GM18507 (cell line): Measurements from ENCODE around the gene S1PR4.
"Not testable (repeated sequence)": the region's sequence is repeated elsewhere in the genome, so short reads cannot be mapped to it uniquely, and the experiment has no call there.

ENCODE experiments used
- DNase-seq: peaks from one replicate; pipeline ENCODE4 v3.0.0; 2011; ENCODE audit warnings: low read depth; ENCODE audit not compliant: insufficient read length; ENCODE audit errors: extremely low spot score
- FAIRE-seq: peaks from 2 replicates; lab custom pipeline; 2011; peaks lifted over from hg19 to GRCh38; lab: Jason Lieb, UNC

S1PR4 gene

DNA sequence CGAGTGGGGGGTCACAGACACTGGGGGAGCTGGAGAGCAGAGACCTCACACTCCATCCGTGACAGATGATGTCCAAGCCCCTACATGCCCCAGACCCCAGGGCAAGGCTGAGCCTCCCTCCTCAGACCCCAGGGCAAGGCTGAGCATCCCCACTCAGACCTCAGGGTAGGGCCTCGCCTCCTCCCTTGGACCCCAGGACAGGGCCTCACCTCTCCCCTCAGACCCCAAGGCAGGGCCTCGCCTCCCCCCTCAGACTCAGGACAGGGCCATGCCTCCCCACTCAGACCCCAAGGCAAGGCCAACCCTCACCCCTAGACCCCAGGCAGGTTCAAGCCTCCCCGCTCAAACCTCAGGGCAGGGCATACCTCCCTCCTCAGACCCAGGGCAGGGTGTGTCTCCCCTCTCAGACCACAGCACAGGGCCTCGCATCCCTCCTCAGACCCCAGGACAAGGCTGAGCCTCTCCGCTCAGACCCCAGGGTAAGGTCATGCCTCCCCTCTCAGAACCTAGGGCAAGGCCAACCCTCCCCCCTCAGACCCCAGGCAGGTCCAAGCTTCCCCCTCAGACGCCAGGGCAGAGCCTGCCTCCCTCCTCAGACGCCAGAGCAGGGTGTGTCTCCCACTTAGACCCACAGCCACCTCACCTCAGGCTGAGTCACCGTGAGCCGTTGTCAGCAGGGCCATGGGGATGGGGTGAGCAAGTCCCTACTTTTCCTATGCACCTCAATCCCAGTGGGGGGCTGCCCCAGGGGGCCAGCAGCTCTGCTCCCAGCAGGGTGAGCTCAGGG, 1.7 kb upstream of the S1PR4 start:
- FAIRE-seq (no peak), DNase-seq (no peak)

DNA sequence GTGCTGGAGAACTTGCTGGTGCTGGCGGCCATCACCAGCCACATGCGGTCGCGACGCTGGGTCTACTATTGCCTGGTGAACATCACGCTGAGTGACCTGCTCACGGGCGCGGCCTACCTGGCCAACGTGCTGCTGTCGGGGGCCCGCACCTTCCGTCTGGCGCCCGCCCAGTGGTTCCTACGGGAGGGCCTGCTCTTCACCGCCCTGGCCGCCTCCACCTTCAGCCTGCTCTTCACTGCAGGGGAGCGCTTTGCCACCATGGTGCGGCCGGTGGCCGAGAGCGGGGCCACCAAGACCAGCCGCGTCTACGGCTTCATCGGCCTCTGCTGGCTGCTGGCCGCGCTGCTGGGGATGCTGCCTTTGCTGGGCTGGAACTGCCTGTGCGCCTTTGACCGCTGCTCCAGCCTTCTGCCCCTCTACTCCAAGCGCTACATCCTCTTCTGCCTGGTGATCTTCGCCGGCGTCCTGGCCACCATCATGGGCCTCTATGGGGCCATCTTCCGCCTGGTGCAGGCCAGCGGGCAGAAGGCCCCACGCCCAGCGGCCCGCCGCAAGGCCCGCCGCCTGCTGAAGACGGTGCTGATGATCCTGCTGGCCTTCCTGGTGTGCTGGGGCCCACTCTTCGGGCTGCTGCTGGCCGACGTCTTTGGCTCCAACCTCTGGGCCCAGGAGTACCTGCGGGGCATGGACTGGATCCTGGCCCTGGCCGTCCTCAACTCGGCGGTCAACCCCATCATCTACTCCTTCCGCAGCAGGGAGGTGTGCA, 587 bp downstream of the S1PR4 start:
- no peak for DNase-seq
- FAIRE-seq = peak; percentile 15

GRCh38 chr19:3179739-3180293, 1.2 kb downstream of the S1PR4 start:
- FAIRE-seq (no peak), DNase-seq (no peak)

GRCh38 chr19:3183721-3184641, 5.4 kb downstream of the S1PR4 start:
- DNase-seq = no peak
- no peak for FAIRE-seq

DNA sequence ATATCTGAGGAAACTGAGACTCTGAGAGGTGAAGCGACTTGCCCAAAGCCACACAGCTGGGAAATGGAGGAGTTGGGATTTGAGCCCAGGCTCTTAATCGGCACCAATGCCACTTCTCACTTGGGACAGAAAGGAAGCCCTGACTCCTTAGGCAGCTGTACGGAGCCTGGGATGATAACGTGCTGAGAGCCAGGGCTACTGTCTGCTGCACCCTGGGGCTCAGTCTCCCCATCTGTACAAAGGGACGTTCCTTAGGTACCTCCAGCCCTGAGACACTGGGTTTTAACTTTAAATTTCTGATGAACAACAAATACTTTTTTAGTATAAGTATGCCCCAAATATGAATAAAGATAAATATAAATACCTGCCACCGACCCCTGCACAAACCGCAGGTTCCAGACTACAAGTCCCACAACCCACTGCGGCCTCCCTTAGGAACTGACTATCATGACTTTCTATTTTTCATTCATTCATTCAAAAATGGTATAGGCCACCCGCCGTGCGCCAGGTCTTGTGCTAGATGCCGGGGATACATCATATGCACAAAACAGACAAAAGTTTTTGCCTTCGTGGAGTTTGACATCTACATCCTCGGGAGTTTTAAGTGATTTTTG, 6.4 kb downstream of the S1PR4 start:
- FAIRE-seq = no peak

DNA sequence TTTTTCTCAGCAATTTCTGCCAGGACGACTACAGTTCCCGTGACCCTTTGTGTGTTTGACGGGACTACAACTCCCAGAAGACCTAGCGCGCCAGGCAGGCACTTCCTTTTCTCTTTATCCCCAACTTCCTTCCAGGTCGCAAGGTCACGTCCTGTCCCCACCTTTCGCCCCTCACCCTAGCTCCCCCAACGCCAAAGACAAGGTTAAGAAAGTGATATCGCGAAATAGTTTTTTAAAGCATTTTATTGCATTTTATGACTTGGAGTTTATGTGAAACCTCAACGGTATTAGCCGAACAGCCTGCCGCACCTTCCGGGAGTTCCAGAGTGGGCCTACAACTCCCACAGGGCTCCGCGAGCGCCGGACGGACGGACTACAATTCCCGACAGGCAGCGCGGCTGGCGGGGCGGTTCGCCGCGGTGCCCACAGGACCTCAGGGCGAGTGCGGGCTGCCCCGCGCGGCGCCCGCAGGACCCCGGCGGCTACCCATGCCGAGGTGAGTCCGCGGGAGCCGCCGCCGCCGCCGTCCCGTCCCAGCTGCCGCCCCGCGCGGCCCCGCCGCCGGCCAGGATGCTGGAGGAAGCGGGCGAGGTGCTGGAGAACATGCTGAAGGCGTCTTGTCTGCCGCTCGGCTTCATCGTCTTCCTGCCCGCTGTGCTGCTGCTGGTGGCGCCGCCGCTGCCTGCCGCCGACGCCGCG, 7.0 kb downstream of the S1PR4 start, which contains the start of gene NCLN:
Gene NCLN, plus strand, starts transcription at position 470 of the 699 bp plus-strand sequence. Its CDS starts 101 bp downstream, at position 571.
- DNase-seq (peak; percentile 73), FAIRE-seq (peak; percentile 98)

More for the DNA sequence above, 6.4 kb downstream of the S1PR4 start:
- DNase-seq = no peak

DNA sequence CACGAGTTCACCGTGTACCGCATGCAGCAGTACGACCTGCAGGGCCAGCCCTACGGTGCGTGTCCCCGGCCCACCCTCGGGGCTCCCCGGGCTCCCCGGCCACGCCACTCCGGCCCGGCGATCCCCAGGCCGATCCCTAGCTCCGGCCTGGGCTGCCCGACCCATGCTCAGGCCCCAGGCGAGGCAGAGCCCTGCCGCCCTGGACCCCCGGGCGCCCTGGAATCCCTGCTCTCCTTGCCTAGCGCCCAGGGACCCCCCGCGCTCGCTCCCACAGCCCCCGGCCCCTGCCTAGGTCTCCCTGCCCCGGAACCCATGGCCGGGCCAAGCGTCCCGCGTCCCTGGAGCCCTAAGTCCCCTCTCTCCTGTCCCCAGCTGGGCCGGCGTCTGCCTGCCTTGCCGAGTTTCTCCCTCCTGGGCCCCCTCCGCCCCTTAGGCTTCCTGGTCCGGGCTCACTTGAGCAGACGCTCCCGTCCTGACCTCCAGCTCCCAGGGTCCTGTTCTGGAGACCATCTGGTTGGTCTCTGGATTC, 7.7 kb downstream of the S1PR4 start:
- peak; percentile 47 for FAIRE-seq
- DNase-seq = no peak

- no peak for FAIRE-seq
- DNase-seq = no peak
These were observed 8.5 kb downstream of the S1PR4 start for GRCh38 chr19:3186891-3187661.

- DNase-seq (no peak), FAIRE-seq (no peak)
These were observed 9.3 kb downstream of the S1PR4 start for GRCh38 chr19:3187662-3188511.

GRCh38 chr19:3188627-3189596, 10.3 kb downstream of the S1PR4 start:
- no peak for DNase-seq
- FAIRE-seq = no peak

GRCh38 chr19:3189702-3190469, 11.3 kb downstream of the S1PR4 start:
- no peak for FAIRE-seq

GRCh38 chr19:3190470-3190770, 11.9 kb downstream of the S1PR4 start:
- DNase-seq (no peak), FAIRE-seq (no peak)

More at GRCh38 chr19:3189702-3190469, 11.3 kb downstream of the S1PR4 start:
- DNase-seq = no peak

DNA sequence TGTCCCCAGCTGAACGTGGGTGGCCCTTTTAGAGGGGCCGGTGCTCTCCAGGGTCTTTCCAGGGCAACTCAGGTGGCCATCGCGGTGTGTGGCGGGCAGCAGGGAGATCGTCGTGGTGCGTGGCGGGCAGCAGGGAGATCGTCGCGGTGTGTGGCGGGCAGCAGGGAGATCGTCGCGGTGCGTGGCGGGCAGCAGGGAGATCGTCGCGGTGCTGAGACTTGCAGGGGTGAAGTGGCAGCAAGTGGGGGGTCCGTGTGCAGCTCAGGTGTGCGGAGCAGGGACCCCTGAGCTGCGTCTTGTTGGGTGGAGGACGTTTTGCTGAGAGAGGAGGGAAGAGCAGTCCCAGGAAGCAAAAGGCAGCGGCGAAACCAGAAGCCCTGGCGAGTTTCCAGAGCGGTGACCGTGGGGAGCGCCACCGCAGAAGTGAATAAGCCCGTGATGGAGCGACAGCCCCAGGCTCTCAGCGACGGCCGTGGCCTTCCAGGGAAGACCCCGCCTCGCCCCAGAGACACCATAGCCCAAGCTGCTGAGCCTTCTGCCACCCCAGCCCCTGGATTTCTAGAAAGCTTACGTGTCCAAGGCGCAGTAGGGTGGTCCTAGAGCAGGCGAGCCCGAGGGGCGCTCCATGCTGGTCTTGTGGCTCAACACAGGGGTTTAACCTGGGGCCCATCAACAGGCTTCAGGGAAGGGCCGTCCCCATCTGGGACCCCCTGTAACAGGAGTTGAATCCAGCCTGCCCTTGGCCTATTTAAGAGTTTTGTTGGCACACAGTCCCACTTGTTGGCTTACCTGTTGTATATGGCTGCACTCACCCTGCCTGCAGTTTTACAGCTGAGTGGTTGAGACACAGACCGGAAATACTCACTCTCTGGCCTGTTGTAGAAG, 12.6 kb downstream of the S1PR4 start:
- FAIRE-seq (no peak), DNase-seq (no peak)

DNA sequence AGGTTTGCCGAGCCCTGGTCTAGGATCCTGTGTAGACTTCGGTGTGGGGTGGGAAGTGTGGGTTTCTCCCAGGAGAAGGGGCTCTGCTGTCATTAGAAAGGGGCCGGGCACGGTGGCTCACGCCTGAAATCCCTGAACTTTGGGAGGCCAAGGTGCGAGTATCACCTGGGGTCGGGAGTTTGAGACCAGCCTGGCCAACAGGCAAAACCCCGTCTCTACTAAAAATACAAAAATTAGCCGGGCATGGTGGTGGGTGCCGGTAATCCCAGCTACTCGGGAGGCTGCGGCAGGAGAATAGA, 13.2 kb downstream of the S1PR4 start:
- FAIRE-seq, DNase-seq: not testable (repeated sequence)
